Esophagus (tissue), 2 donors: ENCODE measurements around the gene NFATC3. TPM values are rescaled to one million over a fixed set of nuclear protein-coding genes. Genes with fewer than 3 reads are reported as not detected.

ENCODE experiments used
- H3K27ac ChIP-seq, 2 donors: one replicate each; pipeline ENCODE4 v1.5.1; 2013; ENCODE audit warnings: low read depth in 2 of 2, mild to moderate bottlenecking in 2 of 2, inconsistent platforms in 1 of 2, low read length in 1 of 2, moderate library complexity in 1 of 2
- H3K27me3 ChIP-seq, 2 donors: one replicate each; pipeline ENCODE4 v1.6.1; 2013; ENCODE audit warnings: low read length in 2 of 2, control low read depth in 1 of 2, mild to moderate bottlenecking in 1 of 2; ENCODE audit not compliant: insufficient read depth in 2 of 2, control insufficient read depth in 1 of 2
- H3K36me3 ChIP-seq, 2 donors: one replicate each; pipeline ENCODE4 v1.6.1; 2013; ENCODE audit warnings: low read length in 1 of 2; ENCODE audit not compliant: control insufficient read depth in 2 of 2, insufficient read depth in 2 of 2
- H3K4me1 ChIP-seq, 2 donors: one replicate each; pipeline ENCODE4 v1.6.1; 2013; ENCODE audit warnings: low read length in 1 of 2; ENCODE audit not compliant: control insufficient read depth in 2 of 2, insufficient read depth in 2 of 2
- H3K4me3 ChIP-seq, 2 donors: one replicate each; pipeline ENCODE4 v1.5.1; 2013; ENCODE audit warnings: low read length in 2 of 2, mild to moderate bottlenecking in 2 of 2, low read depth in 1 of 2, moderate library complexity in 1 of 2
- H3K9me3 ChIP-seq, 2 donors: one replicate each; pipeline ENCODE4 v1.6.1; 2013; ENCODE audit warnings: mild to moderate bottlenecking in 2 of 2, low read depth in 1 of 2, low read length in 1 of 2, moderate library complexity in 1 of 2; ENCODE audit not compliant: control insufficient read depth in 2 of 2, insufficient read depth in 1 of 2
- WGBS, 2 donors: extraction: QIAGEN DNeasy Blood & Tissue Kit; methylation state at CpG; one replicate each; pipeline ENCODE4 v1.1.7; 2013; 5-methylcytosine and 5-hydroxymethylcytosine counted together
- polyA plus RNA-seq, 2 donors: library from polyadenylated mRNA; stranded (reverse); fragments of 200-250 nt; gene quantifications; one replicate each; pipeline ENCODE4 v1.2.3, GENCODE V29; 2013
- donor health status: healthy with polysubstance abuse.
- donor health status: Bipolar disorder and iron deficiency.

Gene NFATC3
- polyA plus RNA-seq, 2 donors = 4.0 to 5.5 TPM

- no peak overlapping the region for H3K4me3 ChIP-seq
- no peaks in the 10 kb centered on the region for H3K4me1 ChIP-seq
- H3K9me3 ChIP-seq = no peaks in the 10 kb centered on the region
- WGBS, 2 donors = 80 to 83% methylated on average over 2 to 3 of the region's 3 CpGs
- H3K27ac ChIP-seq = peak overlapping the region in 1 of 2 donors; percentile 53
- H3K36me3 ChIP-seq = peaks cover 2 to 3% of the 10 kb centered on the region in 2 donors
- no peaks in the 10 kb centered on the region for H3K27me3 ChIP-seq
These were observed 23.8 kb upstream of the NFATC3 start for GRCh38 chr16:68061396-68061795.

GRCh38 chr16:68062910-68063393 lies 22.2 kb upstream of the NFATC3 start:
- peaks cover 2% of the 10 kb centered on the region in 2 donors for H3K36me3 ChIP-seq
- no peaks in the 10 kb centered on the region for H3K9me3 ChIP-seq
- no peaks in the 10 kb centered on the region for H3K27me3 ChIP-seq
- no peaks in the 10 kb centered on the region for H3K4me1 ChIP-seq
- H3K4me3 ChIP-seq = no peak overlapping the region
- WGBS, 2 donors = 87 to 94% methylated on average over 4 of the region's 4 CpGs
- no peak overlapping the region for H3K27ac ChIP-seq

GRCh38 chr16:68064791-68065365 lies 20.3 kb upstream of the NFATC3 start:
- no peak overlapping the region for H3K4me3 ChIP-seq
- peak overlapping the region in 1 of 2 donors; percentile 76 for H3K27ac ChIP-seq
- H3K9me3 ChIP-seq = no peaks in the 10 kb centered on the region
- 46 to 52% methylated on average over 2 of the region's 2 CpGs for WGBS, 2 donors
- H3K4me1 ChIP-seq = peaks cover 0 to 6% of the 10 kb centered on the region in 2 donors
- no peaks in the 10 kb centered on the region for H3K27me3 ChIP-seq
- peaks cover 0 to 8% of the 10 kb centered on the region in 2 donors for H3K36me3 ChIP-seq

DNA sequence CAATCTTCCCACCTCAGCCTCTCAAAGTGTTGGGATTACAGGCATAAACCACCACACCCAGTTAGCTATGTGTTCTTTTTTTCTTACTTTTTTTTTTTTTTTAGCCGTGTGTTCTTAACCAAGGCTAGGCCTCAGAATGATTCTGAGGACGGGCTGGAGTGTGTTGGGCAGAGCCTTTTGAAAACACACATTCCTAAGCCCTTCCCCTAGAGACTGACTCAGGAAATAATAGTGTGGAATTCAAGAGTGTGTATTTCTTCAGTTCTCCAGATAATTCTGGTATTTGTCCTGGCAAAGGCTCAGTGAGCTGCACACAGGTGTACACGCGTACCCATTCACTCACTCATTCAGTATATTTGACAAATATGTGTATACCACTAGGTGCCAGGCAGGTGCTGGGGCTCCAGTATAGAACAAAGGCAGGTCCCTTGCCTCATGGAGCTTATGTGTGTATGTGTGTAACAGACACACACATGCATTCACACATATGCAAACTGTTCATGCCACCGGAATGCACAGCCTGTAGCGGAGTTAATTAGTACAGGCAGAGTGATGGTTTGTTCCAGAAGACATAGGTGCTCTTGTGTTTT lies 19.4 kb upstream of the NFATC3 start:
- Histone ChIP-seq H3K27ac (peak overlapping the region in 1 of 2 donors; percentile 22), H3K27me3 (no peaks in the 10 kb centered on the region), H3K4me3 (no peak overlapping the region), H3K9me3 (no peaks in the 10 kb centered on the region), H3K36me3 (peaks cover under 1 to 8% of the 10 kb centered on the region in 2 donors), H3K4me1 (peaks cover 0 to 8% of the 10 kb centered on the region in 2 donors)
- 59 to 62% methylated on average over 6 of the region's 6 CpGs for WGBS, 2 donors

GRCh38 chr16:68066763-68067162 lies 18.4 kb upstream of the NFATC3 start:
- WGBS, 2 donors = 52 to 88% methylated on average over 1 of the region's 1 CpG
- Histone ChIP-seq H3K27ac (no peak overlapping the region), H3K4me1 (peaks cover 0 to 8% of the 10 kb centered on the region in 2 donors), H3K9me3 (no peaks in the 10 kb centered on the region), H3K36me3 (peaks cover 5 to 11% of the 10 kb centered on the region in 2 donors), H3K4me3 (no peak overlapping the region), H3K27me3 (no peaks in the 10 kb centered on the region)

- no peaks in the 10 kb centered on the region for H3K27me3 ChIP-seq
- no peak overlapping the region for H3K27ac ChIP-seq
- H3K4me3 ChIP-seq = no peak overlapping the region
- H3K36me3 ChIP-seq = peaks cover 5 to 18% of the 10 kb centered on the region in 2 donors
- 95 to 97% methylated on average over 9 of the region's 9 CpGs for WGBS, 2 donors
- H3K4me1 ChIP-seq = peaks cover 0 to 17% of the 10 kb centered on the region in 2 donors
- H3K9me3 ChIP-seq = no peaks in the 10 kb centered on the region
These were observed 16.2 kb upstream of the NFATC3 start for GRCh38 chr16:68068926-68069325.

GRCh38 chr16:68069511-68070248 lies 15.5 kb upstream of the NFATC3 start:
- H3K9me3 ChIP-seq = no peaks in the 10 kb centered on the region
- no peak overlapping the region for H3K4me3 ChIP-seq
- peaks cover 0 to 17% of the 10 kb centered on the region in 2 donors for H3K4me1 ChIP-seq
- whole genome bisulfite sequencing, 2 donors = 66 to 82% methylated on average over 7 of the region's 7 CpGs
- H3K27me3 ChIP-seq = no peaks in the 10 kb centered on the region
- peaks cover 5 to 18% of the 10 kb centered on the region in 2 donors for H3K36me3 ChIP-seq
- peak overlapping the region in 1 of 2 donors; percentile 38 for H3K27ac ChIP-seq

DNA sequence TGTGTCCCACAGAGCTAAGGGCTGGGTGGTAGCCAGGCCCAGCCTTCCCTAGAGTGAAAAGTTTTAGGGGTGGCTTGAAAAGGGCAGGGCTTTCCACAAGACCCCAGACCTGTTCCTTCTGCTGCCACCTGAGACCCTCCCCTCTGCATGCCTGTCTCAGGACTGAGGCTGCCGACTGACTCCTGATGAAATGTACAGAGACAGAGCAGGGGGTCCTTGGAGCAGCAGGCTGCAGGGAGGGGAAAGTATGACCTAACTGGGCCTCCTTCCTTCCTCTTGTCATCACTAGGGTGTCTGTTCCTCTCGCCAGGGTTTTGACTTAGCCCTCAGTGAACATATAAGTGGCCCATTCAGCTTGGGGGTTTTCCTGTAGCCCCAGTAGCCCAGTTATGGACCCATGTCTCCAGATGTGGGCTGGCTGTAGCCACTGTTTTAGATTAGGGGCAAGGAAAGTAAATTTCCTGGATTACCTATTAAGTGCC lies 14.9 kb upstream of the NFATC3 start:
- peaks cover 5 to 18% of the 10 kb centered on the region in 2 donors for H3K36me3 ChIP-seq
- H3K4me3 ChIP-seq = no peak overlapping the region
- peaks cover 0 to 17% of the 10 kb centered on the region in 2 donors for H3K4me1 ChIP-seq
- no peaks in the 10 kb centered on the region for H3K9me3 ChIP-seq
- 74 to 83% methylated on average over 2 of the region's 2 CpGs for WGBS, 2 donors
- peak overlapping the region in 1 of 2 donors; percentile 61 for H3K27ac ChIP-seq
- H3K27me3 ChIP-seq = no peaks in the 10 kb centered on the region

DNA sequence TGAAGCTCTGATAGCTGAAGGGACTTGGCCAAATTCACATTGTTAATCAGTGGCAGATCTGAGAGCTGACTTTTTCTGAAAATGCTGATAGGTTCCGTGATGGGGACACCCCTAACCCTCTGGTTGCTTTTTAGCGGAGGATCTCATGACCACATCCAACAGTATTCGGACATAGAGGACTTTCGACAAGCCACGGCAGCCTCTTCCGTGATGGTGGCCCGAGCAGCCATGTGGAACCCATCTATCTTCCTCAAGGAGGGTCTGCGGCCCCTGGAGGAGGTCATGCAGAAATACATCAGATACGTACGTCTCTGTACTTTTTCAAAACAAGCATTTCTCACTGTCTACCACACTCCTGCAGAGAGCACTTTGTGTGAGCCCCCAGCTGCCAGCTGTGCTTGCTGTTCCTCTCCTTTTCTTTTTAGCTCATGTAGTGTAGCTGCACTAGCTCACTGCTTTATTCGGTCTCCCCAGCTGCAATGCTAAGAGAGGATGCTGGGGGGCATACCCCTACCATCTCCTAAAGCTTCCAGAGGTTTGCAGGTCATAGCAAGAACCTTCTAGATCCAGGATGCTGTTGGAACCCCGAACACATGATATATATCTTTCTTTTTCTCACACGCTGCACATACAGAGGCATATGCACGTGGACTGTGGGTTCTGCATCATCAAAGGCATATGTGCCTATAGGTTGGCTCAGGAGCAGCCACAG lies 14.2 kb upstream of the NFATC3 start:
- Histone ChIP-seq H3K9me3 (no peaks in the 10 kb centered on the region), H3K36me3 (peaks cover 11 to 18% of the 10 kb centered on the region in 2 donors), H3K27me3 (no peaks in the 10 kb centered on the region), H3K4me1 (peaks cover 0 to 17% of the 10 kb centered on the region in 2 donors), H3K27ac (no peak overlapping the region), H3K4me3 (no peak overlapping the region)
- 81 to 88% methylated on average over 14 of the region's 14 CpGs for WGBS, 2 donors
